HepG2 (cell line): ENCODE data around the gene FKBP9. TPM values are rescaled to one million over a fixed set of nuclear protein-coding genes. Genes with fewer than 3 reads are reported as not detected.

ENCODE experiments used
- ATAC-seq: fragments of 200-7000 bp; cut with Tn5 transposase; 3 replicates; pipeline ENCODE4 v1.9.1; 2020; ENCODE audit warnings: mild to moderate bottlenecking, moderate library complexity
- BruUV-seq: library from RNA; stranded (reverse); fragments of 400-500 nt; replicated peaks from 2 replicates; lab custom pipeline; 2021; lab: Mats Ljungman, UMichigan
- CTCF ChIA-PET: fragments of 300-600 bp; formaldehyde crosslinking; extraction: SDS; loops from one replicate; lab custom pipeline; 2021; ENCODE audit warnings: low total read pairs, inconsistent platforms, low intra/inter-chr PET ratio; lab: Yijun Ruan, JAX
- POLR2A ChIA-PET: fragments of 350-600 bp; sonication (Branson Sonifier 250); formaldehyde crosslinking; loops from one replicate; lab custom pipeline; 2020; ENCODE audit warnings: antibody characterized with exemption, inconsistent platforms; lab: Yijun Ruan, JAX
- DNase-seq: peaks from one replicate; pipeline ENCODE4 v3.0.0-alpha.2; 2015; ENCODE audit warnings: low spot score
- FAIRE-seq: peaks from 3 replicates; lab custom pipeline; 2011; peaks lifted over from hg19 to GRCh38; lab: Jason Lieb, UNC
- H2AFZ ChIP-seq: one replicate; pipeline ENCODE4 v1.6.1; 2011; ENCODE audit warnings: low read length, inconsistent platforms
- H3K27ac ChIP-seq: fragments of 300-600 bp; 3 replicates; pipeline ENCODE4 v1.8.0; 2011; ENCODE audit warnings: mixed run types, mild to moderate bottlenecking, mixed read lengths, low read length, inconsistent platforms; ENCODE audit not compliant: insufficient read depth; ENCODE audit errors: extremely low read length
- H3K27me3 ChIP-seq, 2 experiments: fragments of 200-600 bp in 1 of 2; 2 replicates in 1 of 2; 3 replicates in 1 of 2; pipeline versions ENCODE4 v1.6.0 to v1.8.0; 2011; ENCODE audit warnings: low read length in 2 of 2, mild to moderate bottlenecking in 2 of 2, moderate library complexity in 2 of 2, inconsistent platforms in 1 of 2; ENCODE audit not compliant: insufficient read depth in 2 of 2, control insufficient read depth in 1 of 2
- H3K36me3 ChIP-seq, 2 experiments: fragments of 200-600 bp in 1 of 2; replicated peaks in 1 of 2; 2 replicates in 1 of 2; 3 replicates in 1 of 2; pipeline versions ENCODE4 v1.5.1 to v1.8.0; 2011; ENCODE audit warnings: low read length in 2 of 2, inconsistent platforms in 1 of 2; ENCODE audit not compliant: insufficient read depth in 2 of 2, control insufficient read depth in 1 of 2
- H3K4me1 ChIP-seq: 2 replicates; pipeline ENCODE4 v1.5.1; 2012; ENCODE audit warnings: low read length, inconsistent platforms; ENCODE audit not compliant: insufficient read depth
- H3K4me2 ChIP-seq: 2 replicates; pipeline ENCODE4 v1.6.0; 2011; ENCODE audit warnings: low read depth, low read length, inconsistent platforms
- H3K4me3 ChIP-seq, 3 experiments: fragments of 200-600 bp in 1 of 3; sonication (generic), shearing (Covaris generic) in 1 of 3; replicated peaks in 1 of 3; 2 replicates each; pipeline ENCODE4 v1.5.1; 2011 to 2016; ENCODE audit warnings: low read length in 3 of 3, inconsistent platforms in 2 of 3, low read depth in 2 of 3, mild to moderate bottlenecking in 2 of 3, control low read depth in 1 of 3, mixed read lengths in 1 of 3; ENCODE audit not compliant: insufficient read depth in 1 of 3
- H3K79me2 ChIP-seq: one replicate; pipeline ENCODE4 v1.6.1; 2011; ENCODE audit warnings: low read length, inconsistent platforms; ENCODE audit not compliant: insufficient read depth
- H3K9ac ChIP-seq: 2 replicates; pipeline ENCODE4 v1.6.0; 2011; ENCODE audit warnings: mild to moderate bottlenecking, low read depth, low read length, inconsistent platforms; ENCODE audit not compliant: insufficient read depth
- H3K9me3 ChIP-seq: 2 replicates; pipeline ENCODE4 v1.5.1; 2012; ENCODE audit warnings: mild to moderate bottlenecking, low read length
- H4K20me1 ChIP-seq: 2 replicates; pipeline ENCODE4 v1.6.0; 2011; ENCODE audit warnings: inconsistent platforms, mild to moderate bottlenecking, low read length, moderate library complexity; ENCODE audit not compliant: insufficient read depth
- HNF4G ChIP-seq, 2 experiments: sonication (generic) in 1 of 2; formaldehyde crosslinking in 1 of 2; IDR thresholded peaks; 2 replicates each; pipeline versions ENCODE4 v1.4.0 to v1.6.1; 2011 to 2020; ENCODE audit warnings: borderline replicate concordance in 2 of 2, low read depth in 2 of 2, mild to moderate bottlenecking in 2 of 2, low read length in 1 of 2, missing genetic modification reagents in 1 of 2, moderate library complexity in 1 of 2
- HOXA7 ChIP-seq: sonication (generic); formaldehyde crosslinking; IDR thresholded peaks from 2 replicates; pipeline ENCODE4 v1.8.1; 2022; ENCODE audit warnings: mild to moderate bottlenecking, missing genetic modification reagents, moderate library complexity
- MAFK ChIP-seq, 2 experiments: IDR thresholded peaks in 1 of 2; conservative IDR thresholded peaks in 1 of 2; 2 replicates each; pipeline ENCODE4 v1.6.1; 2011; ENCODE audit warnings: improper control_type of control experiment in 2 of 2, low read length in 2 of 2
- NFYC ChIP-seq: IDR thresholded peaks from 2 replicates; pipeline ENCODE4 v1.6.1; 2016; ENCODE audit warnings: missing genetic modification reagents, missing compliant biosample characterization
- NR3C1 ChIP-seq: sonication (generic); formaldehyde crosslinking; IDR thresholded peaks from 2 replicates; pipeline ENCODE4 v1.4.0; 2020; ENCODE audit warnings: missing genetic modification reagents
- RAD21 ChIP-seq: fragments of 450-650 bp; formaldehyde crosslinking; IDR thresholded peaks from 2 replicates; pipeline ENCODE4 v1.5.0; 2020; ENCODE audit warnings: mild to moderate bottlenecking
- RNF219 ChIP-seq: sonication (generic); formaldehyde crosslinking; IDR thresholded peaks from 2 replicates; pipeline ENCODE4 v1.5.0; 2020; ENCODE audit warnings: mild to moderate bottlenecking, missing genetic modification reagents
- SNAI1 ChIP-seq: sonication (generic); formaldehyde crosslinking; IDR thresholded peaks from 2 replicates; pipeline ENCODE4 v1.5.0; 2020; ENCODE audit warnings: mild to moderate bottlenecking, missing genetic modification reagents, borderline replicate concordance
- THAP7 ChIP-seq: sonication (generic); formaldehyde crosslinking; IDR thresholded peaks from 2 replicates; pipeline ENCODE4 v1.8.1; 2023; ENCODE audit warnings: mild to moderate bottlenecking, missing genetic modification reagents
- ZBTB21 ChIP-seq: sonication (generic); formaldehyde crosslinking; IDR thresholded peaks from 2 replicates; pipeline ENCODE4 v1.4.0; 2020; ENCODE audit warnings: missing genetic modification reagents
- ZFAT ChIP-seq: sonication (generic); formaldehyde crosslinking; conservative IDR thresholded peaks from 2 replicates; pipeline ENCODE4 v1.8.1; 2023; ENCODE audit warnings: missing genetic modification reagents, inconsistent platforms
- ZNF17 ChIP-seq: sonication (generic); formaldehyde crosslinking; IDR thresholded peaks from 2 replicates; pipeline ENCODE4 v1.5.0; 2020; ENCODE audit warnings: mild to moderate bottlenecking, missing genetic modification reagents
- ZNF230 ChIP-seq: sonication (generic); formaldehyde crosslinking; IDR thresholded peaks from 2 replicates; pipeline ENCODE4 v1.4.0; 2020; ENCODE audit warnings: mild to moderate bottlenecking, missing genetic modification reagents
- ZNF782 ChIP-seq: sonication (generic); formaldehyde crosslinking; IDR thresholded peaks from 2 replicates; pipeline ENCODE4 v1.4.0; 2020; ENCODE audit warnings: missing genetic modification reagents, mild to moderate bottlenecking, borderline replicate concordance
- WGBS: methylation state at CpG from one replicate; pipeline ENCODE4 v1.1.6; 2017; ENCODE audit warnings: low lambda C conversion rate; 5-methylcytosine and 5-hydroxymethylcytosine counted together
- in situ Hi-C: cut with HindIII; loops from 2 replicates; pipeline ENCODE4 v1.10.0; 2017; ENCODE audit warnings: low pct_unique_long_range_greater_than_20kb; ENCODE audit not compliant: extremely low pct_ligation_motif_present
- intact Hi-C: fragments of 100-400 bp; cut with micrococcal nuclease; formaldehyde crosslinking; loops from one replicate; pipeline ENCODE4 v1.10.0; 2022; ENCODE audit not compliant: unreplicated experiment
- polyA plus RNA-seq, 8 experiments: library from polyadenylated mRNA; depleted of rRNA in 3 of 8; stranded (reverse) in 7 of 8; unstranded in 1 of 8; fragments of >200 nt; fragmentation: Illumina TruSeq in 4 of 8; extraction: Trizol in 4 of 8; gene quantifications; 2 replicates each; pipeline versions ENCODE4 v1.2.1 to v1.2.3, GENCODE V29; 2011 to 2016; ENCODE audit warnings: low read depth in 4 of 8, missing spikeins in 1 of 8, mixed read lengths in 1 of 8; ENCODE audit not compliant: insufficient read depth in 1 of 8
- total RNA-seq, 5 experiments: library from RNA; depleted of rRNA; stranded (reverse); fragments of >200 nt; fragmentation: Illumina TruSeq; extraction: Trizol; gene quantifications; 2 replicates each; pipeline ENCODE4 v1.2.3, GENCODE V29; 2016; ENCODE audit warnings: low read depth in 1 of 5
- TF ChIP-seq, protein P1 (sequence below): sonication (generic); formaldehyde crosslinking; IDR thresholded peaks from 2 replicates; pipeline ENCODE4 v1.4.0; 2020; ENCODE audit warnings: missing genetic modification reagents, borderline replicate concordance

The FKBP9 gene
- total and polyA plus RNA-seq, 2 of the 13 experiments (the other 11 are each of a cell fraction or from before 2014, with no cell fraction given), result 34.0 to 41.5 TPM

- TF ChIP-seq, protein P1, sequence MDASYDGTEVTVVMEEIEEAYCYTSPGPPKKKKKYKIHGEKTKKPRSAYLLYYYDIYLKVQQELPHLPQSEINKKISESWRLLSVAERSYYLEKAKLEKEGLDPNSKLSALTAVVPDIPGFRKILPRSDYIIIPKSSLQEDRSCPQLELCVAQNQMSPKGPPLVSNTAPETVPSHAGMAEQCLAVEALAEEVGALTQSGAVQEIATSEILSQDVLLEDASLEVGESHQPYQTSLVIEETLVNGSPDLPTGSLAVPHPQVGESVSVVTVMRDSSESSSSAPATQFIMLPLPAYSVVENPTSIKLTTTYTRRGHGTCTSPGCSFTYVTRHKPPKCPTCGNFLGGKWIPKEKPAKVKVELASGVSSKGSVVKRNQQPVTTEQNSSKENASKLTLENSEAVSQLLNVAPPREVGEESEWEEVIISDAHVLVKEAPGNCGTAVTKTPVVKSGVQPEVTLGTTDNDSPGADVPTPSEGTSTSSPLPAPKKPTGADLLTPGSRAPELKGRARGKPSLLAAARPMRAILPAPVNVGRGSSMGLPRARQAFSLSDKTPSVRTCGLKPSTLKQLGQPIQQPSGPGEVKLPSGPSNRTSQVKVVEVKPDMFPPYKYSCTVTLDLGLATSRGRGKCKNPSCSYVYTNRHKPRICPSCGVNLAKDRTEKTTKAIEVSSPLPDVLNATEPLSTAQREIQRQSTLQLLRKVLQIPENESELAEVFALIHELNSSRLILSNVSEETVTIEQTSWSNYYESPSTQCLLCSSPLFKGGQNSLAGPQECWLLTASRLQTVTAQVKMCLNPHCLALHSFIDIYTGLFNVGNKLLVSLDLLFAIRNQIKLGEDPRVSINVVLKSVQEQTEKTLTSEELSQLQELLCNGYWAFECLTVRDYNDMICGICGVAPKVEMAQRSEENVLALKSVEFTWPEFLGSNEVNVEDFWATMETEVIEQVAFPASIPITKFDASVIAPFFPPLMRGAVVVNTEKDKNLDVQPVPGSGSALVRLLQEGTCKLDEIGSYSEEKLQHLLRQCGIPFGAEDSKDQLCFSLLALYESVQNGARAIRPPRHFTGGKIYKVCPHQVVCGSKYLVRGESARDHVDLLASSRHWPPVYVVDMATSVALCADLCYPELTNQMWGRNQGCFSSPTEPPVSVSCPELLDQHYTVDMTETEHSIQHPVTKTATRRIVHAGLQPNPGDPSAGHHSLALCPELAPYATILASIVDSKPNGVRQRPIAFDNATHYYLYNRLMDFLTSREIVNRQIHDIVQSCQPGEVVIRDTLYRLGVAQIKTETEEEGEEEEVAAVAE (CRISPR knock-in tag), result no peak
- peak; percentile 26 to 27; a peak in 2 of 4 replicates for TF ChIP-seq MAFK (conservative IDR thresholded peaks at IDR 0.05 in 1 of 2, IDR thresholded peaks at IDR 0.05 in 1 of 2; ENCODE audit: low read length in 2 of 2)
- TF ChIP-seq, all 625 proteins: peak for 1
Observed at GRCh38 chr7:32935558-32935957, 21.7 kb upstream of the FKBP9 start (continued).

DNA sequence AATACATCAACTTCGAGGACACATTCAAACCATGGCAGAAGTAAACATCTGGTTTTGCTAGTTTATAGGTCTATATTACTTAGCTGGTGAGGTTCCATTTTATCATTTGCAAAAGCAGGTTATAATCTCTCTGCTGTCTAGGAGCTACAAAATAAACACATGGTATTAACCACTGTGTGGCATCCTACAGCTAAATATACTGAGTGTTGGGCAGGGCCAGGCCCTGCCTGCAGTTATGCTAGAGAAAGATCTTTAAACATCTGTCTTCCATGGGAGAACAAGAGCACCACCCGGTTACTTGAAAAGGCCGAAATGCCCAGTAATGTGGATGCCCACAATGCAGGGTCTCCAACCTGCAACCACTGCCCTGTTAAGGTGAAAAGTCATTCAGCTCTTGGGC, 20.6 kb upstream of the FKBP9 start:
- Histone ChIP-seq H3K9ac (no peak overlapping the region), H3K9me3 (no peaks in the 10 kb centered on the region), H3K4me1 (peaks cover 46% of the 10 kb centered on the region), H3K4me3 (no peak overlapping the region), H3K27ac (no peak overlapping the region), H3K27me3 (no peaks in the 10 kb centered on the region; a peak in 1 of 5 replicates), H2AFZ (no peak overlapping the region), H4K20me1 (peaks cover 3% of the 10 kb centered on the region; the same call in 1 of the 2 replicates), H3K79me2 (peaks cover 46% of the 10 kb centered on the region), H3K4me2 (no peak overlapping the region), H3K36me3 (peaks cover 2 to 6% of the 10 kb centered on the region in 2 experiments; a peak in 4 of 5 replicates)
- 92% methylated on average over 3 of the region's 3 CpGs for WGBS
- in situ Hi-C loops (no loop called here), intact Hi-C loops (no loop called here)
- ATAC-seq (peak; percentile 54; the same call in 2 of the 3 replicates), DNase-seq (no peak), FAIRE-seq (no peak)
- no TSS peak for BruUV-seq
- ChIA-PET CTCF (no interaction called here), POLR2A (no interaction called here)
- TF ChIP-seq HNF4G (IDR thresholded peaks at IDR 0.05; ENCODE audit: borderline replicate concordance, low read depth, low read length) (no peak), HNF4G (CRISPR knock-in tag; IDR thresholded peaks at IDR 0.05; ENCODE audit: borderline replicate concordance, low read depth) (no peak), NR3C1 (CRISPR knock-in tag) (no peak), THAP7 (CRISPR knock-in tag) (no peak), RNF219 (CRISPR knock-in tag) (no peak), NFYC (CRISPR knock-in tag) (no peak), HOXA7 (CRISPR knock-in tag) (no peak), RAD21 (CRISPR knock-in tag) (no peak), ZFAT (no peak), ZBTB21 (no peak), ZNF782 (CRISPR knock-in tag) (no peak), ZNF230 (CRISPR knock-in tag) (no peak), SNAI1 (CRISPR knock-in tag) (no peak), ZNF17 (CRISPR knock-in tag) (no peak)
